ENCODE measurements around the gene OTC. TPM values are rescaled to one million over a fixed set of nuclear protein-coding genes. Genes with fewer than 3 reads are reported as not detected.

Gene OTC
- total RNA-seq, 1 experiment from 2014 or later, result not detected

GRCh38 chrX:38318606-38319005 lies 33.8 kb upstream of the OTC start:
- Mint-ChIP-seq H3K4me3 (ENCODE audit: unreplicated experiment) (no peak overlapping the region), H3K27me3 (ENCODE audit: insufficient read depth, unreplicated experiment) (peaks cover 64% of the 10 kb centered on the region), H3K36me3 (ENCODE audit: insufficient read depth, unreplicated experiment) (peaks cover 21% of the 10 kb centered on the region), H3K4me1 (ENCODE audit: insufficient read depth, unreplicated experiment) (no peaks in the 10 kb centered on the region), H3K9me3 (ENCODE audit: unreplicated experiment) (no peaks in the 10 kb centered on the region), H3K27ac (ENCODE audit: low read depth, unreplicated experiment) (no peak overlapping the region)
- BruUV-seq (replicated peaks), result no TSS peak
- no peak for TF ChIP-seq CTCF (IDR thresholded peaks at IDR 0.05; ENCODE audit: unreplicated experiment)
- no peak for DNase-seq (ENCODE audit: unreplicated experiment)
- POLR2A ChIA-PET, result interaction anchor here (1.1 to 12.6 kb wide), 2 partner anchors 9 to 13 kb away, joined by 3 to 123 read pairs; partner anchors contain the start of gene RPGR
- CTCF ChIA-PET, result interaction anchor here (1.0 to 1.3 kb wide), 3 partner anchors 8 to 58 kb away, joined by 3 to 5 read pairs (median 3); partner anchors contain the start of gene RPGR
- intact Hi-C loops (cut with micrococcal nuclease), result no loop called here

- Mint-ChIP-seq H3K36me3 (ENCODE audit: insufficient read depth, unreplicated experiment) (peaks cover 15% of the 10 kb centered on the region), H3K27ac (ENCODE audit: low read depth, unreplicated experiment) (no peak overlapping the region), H3K4me1 (ENCODE audit: insufficient read depth, unreplicated experiment) (no peaks in the 10 kb centered on the region), H3K4me3 (ENCODE audit: unreplicated experiment) (no peak overlapping the region), H3K9me3 (ENCODE audit: unreplicated experiment) (no peaks in the 10 kb centered on the region), H3K27me3 (ENCODE audit: insufficient read depth, unreplicated experiment) (peaks cover 58% of the 10 kb centered on the region)
- no peak for TF ChIP-seq CTCF (IDR thresholded peaks at IDR 0.05; ENCODE audit: unreplicated experiment)
- intact Hi-C loops (cut with micrococcal nuclease), result no loop called here
- ChIA-PET POLR2A (interaction anchor here (0.6 to 12.6 kb wide), 2 partner anchors 15 to 17 kb away, joined by 3 to 123 read pairs; no protein-coding TSS in a partner anchor), CTCF (interaction anchor here (1.6 kb wide), 1 partner anchor 15 kb away, joined by 5 read pairs; no protein-coding TSS in a partner anchor)
- DNase-seq (ENCODE audit: unreplicated experiment), result no peak
- no TSS peak for BruUV-seq (replicated peaks)
Measured at GRCh38 chrX:38320819-38321218, 31.6 kb upstream of the OTC start.

DNA sequence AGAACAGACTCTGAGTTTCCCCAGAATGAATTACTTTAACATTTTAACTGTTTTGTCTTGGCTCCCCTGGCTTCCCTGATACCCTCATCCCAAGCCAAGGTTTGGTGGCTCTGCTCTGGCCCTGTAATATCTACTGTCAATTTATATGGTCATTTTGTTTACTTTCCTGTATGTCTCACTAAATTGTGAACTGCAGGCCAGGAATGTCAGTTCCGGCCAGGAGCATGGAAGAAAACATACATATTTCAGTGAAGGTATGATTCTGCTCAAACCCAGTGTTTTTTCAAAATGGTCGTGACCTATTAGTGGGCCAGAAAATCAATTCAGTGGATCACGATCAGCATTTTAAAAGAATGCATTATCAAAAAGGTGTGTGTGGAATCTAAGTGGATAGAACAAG lies 26.3 kb upstream of the OTC start:
- Mint-ChIP-seq H3K27ac (ENCODE audit: low read depth, unreplicated experiment) (peak overlapping the region; percentile 99), H3K27me3 (ENCODE audit: insufficient read depth, unreplicated experiment) (peaks cover 47% of the 10 kb centered on the region), H3K4me1 (ENCODE audit: insufficient read depth, unreplicated experiment) (no peaks in the 10 kb centered on the region), H3K36me3 (ENCODE audit: insufficient read depth, unreplicated experiment) (peaks cover 7% of the 10 kb centered on the region), H3K9me3 (ENCODE audit: unreplicated experiment) (no peaks in the 10 kb centered on the region), H3K4me3 (ENCODE audit: unreplicated experiment) (peak overlapping the region; percentile 91)
- POLR2A ChIA-PET, result interaction anchor here (2.0 to 12.6 kb wide), 2 partner anchors 14 to 20 kb away, joined by 19 to 123 read pairs; no protein-coding TSS in a partner anchor
- DNase-seq (ENCODE audit: unreplicated experiment), result no peak
- CTCF ChIA-PET, result interaction anchor here (0.7 to 3.5 kb wide), 7 partner anchors 18 to 146 kb away, joined by 3 to 48 read pairs (median 15); no protein-coding TSS in a partner anchor
- TF ChIP-seq CTCF (IDR thresholded peaks at IDR 0.05; ENCODE audit: unreplicated experiment), result no peak
- intact Hi-C loops (cut with micrococcal nuclease), result loop anchor here (2.0 kb wide), 3 partner anchors 13 to 51 kb away; no protein-coding TSS in a partner anchor
- TSS peak; percentile 25 for BruUV-seq (replicated peaks)

GRCh38 chrX:38327007-38327774 lies 25.2 kb upstream of the OTC start, which contains the start of gene RPGR:
Gene RPGR, minus strand, starts transcription at chrX:38327509. Its CDS starts 142 bp downstream, at chrX:38327367.
- BruUV-seq (replicated peaks), result no TSS peak
- intact Hi-C loops (cut with micrococcal nuclease), result loop anchor here (1.0 to 2.0 kb wide), 6 partner anchors 14 to 135 kb away; partner anchors contain the start of gene SRPX
- Mint-ChIP-seq H3K27me3 (ENCODE audit: insufficient read depth, unreplicated experiment) (peaks cover 36% of the 10 kb centered on the region), H3K4me1 (ENCODE audit: insufficient read depth, unreplicated experiment) (no peaks in the 10 kb centered on the region), H3K27ac (ENCODE audit: low read depth, unreplicated experiment) (peak within 1 kb of the TSS; percentile 99), H3K4me3 (ENCODE audit: unreplicated experiment) (peak within 1 kb of the TSS; percentile 91), H3K36me3 (ENCODE audit: insufficient read depth, unreplicated experiment) (no peaks in the 10 kb centered on the region), H3K9me3 (ENCODE audit: unreplicated experiment) (no peaks in the 10 kb centered on the region)
- ChIA-PET POLR2A (interaction anchor here (0.5 to 12.6 kb wide), 14 partner anchors 8 to 1531 kb away, joined by 3 to 123 read pairs (median 3); partner anchors contain the start of gene SRPX), CTCF (interaction anchor here (0.6 to 3.5 kb wide), 29 partner anchors 9 to 403 kb away, joined by 3 to 48 read pairs (median 5); partner anchors contain the start of gene SRPX)
- DNase-seq (ENCODE audit: unreplicated experiment), result peak; percentile 90
- TF ChIP-seq CTCF (IDR thresholded peaks at IDR 0.05; ENCODE audit: unreplicated experiment), result peak; percentile 50
